Loucy (cell line): ENCODE results near the gene EFCAB5.
A peak's percentile ranks its signal among the peaks of the same experiment; 100 is the strongest.

Experiments
- H2AFZ ChIP-seq: fragments of 200-600 bp; sonication (generic); 2 replicates; pipeline ENCODE4 v1.6.0; 2016; ENCODE audit warnings: antibody characterized with exemption, mild to moderate bottlenecking, low read length, moderate library complexity
- H3F3A ChIP-seq: fragments of 200-600 bp; 2 replicates; pipeline ENCODE4 v1.6.0; 2016; ENCODE audit warnings: antibody characterized with exemption, low read depth, mild to moderate bottlenecking
- H3K27me3 ChIP-seq: fragments of 200-600 bp; sonication (generic); 2 replicates; pipeline ENCODE4 v1.6.1; 2014; ENCODE audit warnings: low read length, mild to moderate bottlenecking; ENCODE audit not compliant: insufficient read depth, poor library complexity, severe bottlenecking
- H3K36me3 ChIP-seq: fragments of 200-600 bp; sonication (generic); 2 replicates; pipeline ENCODE4 v1.6.1; 2016; ENCODE audit warnings: low read length; ENCODE audit not compliant: insufficient read depth
- H3K4me1 ChIP-seq: fragments of 200-600 bp; sonication (generic); 2 replicates; pipeline ENCODE4 v1.5.1; 2014; ENCODE audit warnings: low read length, mild to moderate bottlenecking; ENCODE audit not compliant: insufficient read depth, poor library complexity, severe bottlenecking
- H3K4me2 ChIP-seq: fragments of 200-600 bp; sonication (generic); 2 replicates; pipeline ENCODE4 v1.6.0; 2014; ENCODE audit warnings: antibody characterized with exemption, low read length, low read depth, mild to moderate bottlenecking; ENCODE audit not compliant: poor library complexity, severe bottlenecking
- H3K4me3 ChIP-seq: fragments of 200-600 bp; sonication (generic); 2 replicates; pipeline ENCODE4 v1.5.1; 2014; ENCODE audit warnings: low read length, mild to moderate bottlenecking, mixed read lengths; ENCODE audit not compliant: poor library complexity, severe bottlenecking
- H3K79me2 ChIP-seq: fragments of 200-600 bp; sonication (generic); 2 replicates; pipeline ENCODE4 v1.6.1; 2014; ENCODE audit warnings: low read length; ENCODE audit not compliant: insufficient read depth
- H3K9ac ChIP-seq: fragments of 200-600 bp; sonication (generic); 2 replicates; pipeline ENCODE4 v1.6.0; 2014; ENCODE audit warnings: mild to moderate bottlenecking, low read depth, low read length, moderate library complexity; ENCODE audit not compliant: poor library complexity, severe bottlenecking
- H3K9me2 ChIP-seq: fragments of 200-600 bp; sonication (generic); replicated peaks from 2 replicates; pipeline ENCODE4 v1.6.1; 2016; ENCODE audit warnings: low read depth, low read length, mixed read lengths
- H3K9me3 ChIP-seq: fragments of 200-600 bp; sonication (generic); 2 replicates; pipeline ENCODE4 v1.6.1; 2014; ENCODE audit warnings: mild to moderate bottlenecking, antibody characterized with exemption, low read length, low read depth; ENCODE audit not compliant: insufficient read depth
- H4K20me1 ChIP-seq: fragments of 200-600 bp; sonication (generic); 2 replicates; pipeline ENCODE4 v1.6.0; 2014; ENCODE audit warnings: antibody characterized with exemption, low read length, mild to moderate bottlenecking; ENCODE audit not compliant: insufficient read depth, poor library complexity, severe bottlenecking
- EZH2phosphoT487 ChIP-seq: fragments of 200-600 bp; IDR thresholded peaks from 2 replicates; pipeline ENCODE4 v1.6.1; 2018; ENCODE audit warnings: antibody characterized with exemption, mild to moderate bottlenecking, moderate library complexity, borderline replicate concordance
- TF ChIP-seq, protein P1 (sequence below): fragments of 200-600 bp; sonication (generic); conservative IDR thresholded peaks from 2 replicates; pipeline ENCODE4 v1.5.1; 2014; ENCODE audit warnings: mild to moderate bottlenecking, antibody characterized with exemption, low read length

EFCAB5 gene

DNA sequence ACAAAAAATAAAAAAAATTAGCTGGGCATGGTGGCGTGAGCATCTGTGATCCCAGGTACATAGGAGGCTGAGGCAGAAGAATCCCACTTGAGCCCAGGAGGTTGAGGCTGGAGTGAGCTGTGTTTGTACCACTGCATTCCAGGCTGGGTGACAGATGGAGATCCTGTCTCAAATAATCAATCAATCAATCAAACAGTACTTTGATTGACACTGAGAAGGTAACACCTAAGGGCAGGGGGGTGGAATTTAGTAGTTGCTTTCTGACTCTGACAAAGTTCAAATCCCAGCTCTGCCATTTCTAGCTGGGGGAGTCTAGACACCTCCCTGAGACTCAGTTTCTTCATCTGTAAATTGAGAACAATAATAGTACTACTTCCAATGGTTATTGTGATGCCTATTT, 23.4 kb upstream of the EFCAB5 start:
- no peaks in the 10 kb centered on the region for H3F3A ChIP-seq
- H3K9ac ChIP-seq: no peak overlapping the region
- no peaks in the 10 kb centered on the region for H3K36me3 ChIP-seq
- no peak overlapping the region for H3K4me3 ChIP-seq
- H2AFZ ChIP-seq: no peak overlapping the region
- H4K20me1 ChIP-seq: peaks cover 57% of the 10 kb centered on the region
- H3K9me3 ChIP-seq: no peaks in the 10 kb centered on the region
- H3K27me3 ChIP-seq: no peaks in the 10 kb centered on the region
- peaks cover 28% of the 10 kb centered on the region for H3K4me1 ChIP-seq
- TF ChIP-seq, protein P1, sequence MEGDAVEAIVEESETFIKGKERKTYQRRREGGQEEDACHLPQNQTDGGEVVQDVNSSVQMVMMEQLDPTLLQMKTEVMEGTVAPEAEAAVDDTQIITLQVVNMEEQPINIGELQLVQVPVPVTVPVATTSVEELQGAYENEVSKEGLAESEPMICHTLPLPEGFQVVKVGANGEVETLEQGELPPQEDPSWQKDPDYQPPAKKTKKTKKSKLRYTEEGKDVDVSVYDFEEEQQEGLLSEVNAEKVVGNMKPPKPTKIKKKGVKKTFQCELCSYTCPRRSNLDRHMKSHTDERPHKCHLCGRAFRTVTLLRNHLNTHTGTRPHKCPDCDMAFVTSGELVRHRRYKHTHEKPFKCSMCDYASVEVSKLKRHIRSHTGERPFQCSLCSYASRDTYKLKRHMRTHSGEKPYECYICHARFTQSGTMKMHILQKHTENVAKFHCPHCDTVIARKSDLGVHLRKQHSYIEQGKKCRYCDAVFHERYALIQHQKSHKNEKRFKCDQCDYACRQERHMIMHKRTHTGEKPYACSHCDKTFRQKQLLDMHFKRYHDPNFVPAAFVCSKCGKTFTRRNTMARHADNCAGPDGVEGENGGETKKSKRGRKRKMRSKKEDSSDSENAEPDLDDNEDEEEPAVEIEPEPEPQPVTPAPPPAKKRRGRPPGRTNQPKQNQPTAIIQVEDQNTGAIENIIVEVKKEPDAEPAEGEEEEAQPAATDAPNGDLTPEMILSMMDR: no peak
- no peak for TF ChIP-seq EZH2phosphoT487
- no peak overlapping the region for H3K4me2 ChIP-seq
- peaks cover 92% of the 10 kb centered on the region for H3K79me2 ChIP-seq
- no peaks in the 10 kb centered on the region for H3K9me2 ChIP-seq

GRCh38 chr17:29918922-29919856, 22.2 kb upstream of the EFCAB5 start:
- H3K4me3 ChIP-seq: no peak overlapping the region
- peak overlapping the region; percentile 45 for H3K4me2 ChIP-seq
- peaks cover 67% of the 10 kb centered on the region for H4K20me1 ChIP-seq
- H3K4me1 ChIP-seq: peaks cover 30% of the 10 kb centered on the region
- TF ChIP-seq, protein P1: no peak
- TF ChIP-seq EZH2phosphoT487: no peak
- no peaks in the 10 kb centered on the region for H3K9me3 ChIP-seq
- no peaks in the 10 kb centered on the region for H3K9me2 ChIP-seq
- H2AFZ ChIP-seq: no peak overlapping the region
- no peaks in the 10 kb centered on the region for H3K27me3 ChIP-seq
- peak overlapping the region; percentile 20 for H3K9ac ChIP-seq
- peaks cover 94% of the 10 kb centered on the region for H3K79me2 ChIP-seq
- H3K36me3 ChIP-seq: no peaks in the 10 kb centered on the region
- no peaks in the 10 kb centered on the region for H3F3A ChIP-seq

DNA sequence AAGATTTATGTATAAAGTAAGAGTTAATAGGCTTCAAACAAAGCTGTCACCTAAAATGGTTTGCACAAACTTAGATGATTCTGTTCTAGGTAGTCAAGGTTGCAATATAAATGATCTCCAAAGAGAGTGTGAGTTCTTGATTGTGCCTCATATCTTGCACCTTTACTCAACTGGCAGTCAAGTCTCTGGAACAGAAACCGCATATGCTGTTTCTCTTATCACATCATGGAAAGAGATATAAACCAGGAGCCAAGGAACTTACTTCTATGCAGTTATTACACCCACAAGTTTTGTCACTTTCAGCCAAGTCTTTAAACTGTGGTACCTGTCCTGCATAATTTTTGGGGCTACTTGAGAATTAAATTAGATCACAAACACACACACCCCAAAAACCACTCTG, 16.6 kb upstream of the EFCAB5 start:
- Histone ChIP-seq H3K79me2 (peaks cover 96% of the 10 kb centered on the region), H3K9me3 (no peaks in the 10 kb centered on the region), H3K27me3 (no peaks in the 10 kb centered on the region), H3K4me3 (peak overlapping the region; percentile 22), H3K9ac (no peak overlapping the region), H3F3A (no peaks in the 10 kb centered on the region), H2AFZ (no peak overlapping the region), H3K36me3 (no peaks in the 10 kb centered on the region), H3K4me2 (peak overlapping the region; percentile 88), H4K20me1 (peaks cover 83% of the 10 kb centered on the region), H3K9me2 (no peaks in the 10 kb centered on the region), H3K4me1 (peaks cover 56% of the 10 kb centered on the region)
- TF ChIP-seq, protein P1: no peak
- TF ChIP-seq EZH2phosphoT487: no peak
